Chondrocyte (in vitro differentiated cells): ENCODE measurements around the gene CDHR1. TPM values are rescaled to one million over a fixed set of nuclear protein-coding genes. Genes with fewer than 3 reads are reported as not detected.
"Not testable (repeated sequence)": the region's sequence is repeated elsewhere in the genome, so short reads cannot be mapped to it uniquely, and the experiment has no call there.

Experiments
- DNase-seq: peaks from one replicate; pipeline ENCODE4 v3.0.0; 2021; ENCODE audit warnings: mixed read lengths, low spot score
- H3K27ac Mint-ChIP-seq: one replicate; pipeline ENCODE4 v1.8.0; 2021; ENCODE audit warnings: mild to moderate bottlenecking, moderate library complexity, mixed read lengths; ENCODE audit not compliant: unreplicated experiment
- H3K27me3 Mint-ChIP-seq: 2 replicates; pipeline ENCODE4 v1.8.0; 2021; ENCODE audit warnings: low read depth, mixed read lengths
- H3K36me3 Mint-ChIP-seq: 2 replicates; pipeline ENCODE4 v1.8.0; 2021; ENCODE audit warnings: low read depth, mixed read lengths
- H3K4me1 Mint-ChIP-seq: 2 replicates; pipeline ENCODE4 v1.8.0; 2021; ENCODE audit warnings: low read depth, mild to moderate bottlenecking, mixed read lengths
- H3K4me3 Mint-ChIP-seq: one replicate; pipeline ENCODE4 v1.8.0; 2021; ENCODE audit warnings: mild to moderate bottlenecking, moderate library complexity, mixed read lengths; ENCODE audit not compliant: unreplicated experiment
- H3K9me3 Mint-ChIP-seq: 2 replicates; pipeline ENCODE4 v1.8.0; 2021; ENCODE audit warnings: low read depth, mixed read lengths
- CTCF ChIP-seq: fragments of 200-600 bp; sonication (generic); IDR thresholded peaks from 2 replicates; pipeline ENCODE4 v1.5.0; 2021; ENCODE audit warnings: antibody characterized with exemption, mild to moderate bottlenecking, moderate library complexity
- long read RNA-seq: library from polyadenylated mRNA; stranded (forward); transcript quantifications from one replicate; pipeline ENCODE4 v2.0.0, GENCODE V29; 2021
- total RNA-seq: library from RNA; stranded (reverse); gene quantifications from 3 replicates; pipeline ENCODE4 v1.2.1, GENCODE V29; 2021

Gene CDHR1
- total RNA-seq: 0.24 to 5.1 TPM (median 3.5 TPM) in 3 replicates
- long read RNA-seq, partial matches to known transcripts: 0 of 1 reads
- long read RNA-seq, other reads (novel, unspliced or antisense): 1 of 1 reads

GRCh38 chr10:84194424-84195043, at the start of gene CDHR1:
Gene CDHR1, plus strand, starts transcription at chr10:84194537. Its CDS starts 224 bp downstream, at chr10:84194761.
- peaks cover 2% of the 10 kb centered on the region for H3K36me3 Mint-ChIP-seq
- no peak for TF ChIP-seq CTCF
- no peak within 1 kb of the TSS for H3K27ac Mint-ChIP-seq
- no peak for DNase-seq
- peaks cover 37% of the 10 kb centered on the region for H3K27me3 Mint-ChIP-seq
- no peaks in the 10 kb centered on the region for H3K4me1 Mint-ChIP-seq
- H3K9me3 Mint-ChIP-seq: no peaks in the 10 kb centered on the region
- H3K4me3 Mint-ChIP-seq: peak within 1 kb of the TSS; percentile 66

GRCh38 chr10:84147347-84147746, 47.0 kb upstream of the CDHR1 start:
- TF ChIP-seq CTCF: no peak
- DNase-seq: no peak
- Mint-ChIP-seq H3K27me3 (no peaks in the 10 kb centered on the region), H3K9me3 (no peaks in the 10 kb centered on the region), H3K4me3 (no peak overlapping the region), H3K27ac (no peak overlapping the region), H3K4me1 (no peaks in the 10 kb centered on the region), H3K36me3 (peaks cover 46% of the 10 kb centered on the region)

GRCh38 chr10:84148006-84148597, 46.2 kb upstream of the CDHR1 start:
- not testable (repeated sequence) for H3K27ac Mint-ChIP-seq, DNase-seq, H3K27me3 Mint-ChIP-seq, H3K4me1 Mint-ChIP-seq, H3K4me3 Mint-ChIP-seq, H3K9me3 Mint-ChIP-seq
- TF ChIP-seq CTCF: peak; percentile 85
- peaks cover 45% of the 10 kb centered on the region for H3K36me3 Mint-ChIP-seq

GRCh38 chr10:84149854-84150253, 44.5 kb upstream of the CDHR1 start:
- Mint-ChIP-seq H3K9me3 (no peaks in the 10 kb centered on the region), H3K36me3 (peaks cover 46% of the 10 kb centered on the region), H3K27me3 (no peaks in the 10 kb centered on the region), H3K27ac (no peak overlapping the region), H3K4me1 (no peaks in the 10 kb centered on the region), H3K4me3 (no peak overlapping the region)
- DNase-seq: no peak
- TF ChIP-seq CTCF: no peak

- H3K4me1 Mint-ChIP-seq: no peaks in the 10 kb centered on the region
- no peaks in the 10 kb centered on the region for H3K9me3 Mint-ChIP-seq
- no peak overlapping the region for H3K27ac Mint-ChIP-seq
- H3K27me3 Mint-ChIP-seq: peaks cover 1% of the 10 kb centered on the region
- H3K4me3 Mint-ChIP-seq: no peak overlapping the region
- TF ChIP-seq CTCF: no peak
- DNase-seq: no peak
- peaks cover 36% of the 10 kb centered on the region for H3K36me3 Mint-ChIP-seq
These were observed 41.6 kb upstream of the CDHR1 start for GRCh38 chr10:84152769-84153168.
